HepG2 (cell line): ENCODE results near the gene ZCCHC3. TPM values are rescaled to one million over a fixed set of nuclear protein-coding genes. Genes with fewer than 3 reads are reported as not detected.

ENCODE experiments used
- CCDC6 ChIP-seq: sonication (generic); formaldehyde crosslinking; IDR thresholded peaks from 2 replicates; pipeline ENCODE4 v1.8.1; 2022; ENCODE audit warnings: mild to moderate bottlenecking, missing genetic modification reagents, moderate library complexity
- HMGXB4 ChIP-seq, 2 experiments: sonication (generic) in 1 of 2; formaldehyde crosslinking in 1 of 2; IDR thresholded peaks; 2 replicates each; pipeline versions ENCODE4 v1.4.0 to v1.6.1; 2018 to 2020; ENCODE audit warnings: missing genetic modification reagents in 2 of 2, borderline replicate concordance in 1 of 2, low read depth in 1 of 2, mild to moderate bottlenecking in 1 of 2, missing biosample characterization in 1 of 2
- HOXD1 ChIP-seq: sonication (generic); formaldehyde crosslinking; IDR thresholded peaks from 2 replicates; pipeline ENCODE4 v1.5.0; 2020; ENCODE audit warnings: missing genetic modification reagents
- KDM4B ChIP-seq: sonication (generic); formaldehyde crosslinking; IDR thresholded peaks from 2 replicates; pipeline ENCODE4 v1.4.0; 2020; ENCODE audit warnings: missing genetic modification reagents
- NFKB2 ChIP-seq: sonication (generic); formaldehyde crosslinking; IDR thresholded peaks from 2 replicates; pipeline ENCODE4 v1.4.0; 2020; ENCODE audit warnings: missing genetic modification reagents, borderline replicate concordance
- RFXAP ChIP-seq: sonication (generic); formaldehyde crosslinking; IDR thresholded peaks from 2 replicates; pipeline ENCODE4 v1.4.0; 2020; ENCODE audit warnings: missing genetic modification reagents, borderline replicate concordance
- SAFB2 ChIP-seq: sonication (generic); formaldehyde crosslinking; IDR thresholded peaks from 2 replicates; pipeline ENCODE4 v1.5.1; 2020; ENCODE audit warnings: missing genetic modification reagents, low read depth, mild to moderate bottlenecking, borderline replicate concordance
- SMAD3 ChIP-seq: sonication (generic); formaldehyde crosslinking; IDR thresholded peaks from 2 replicates; pipeline ENCODE4 v1.4.0; 2020; ENCODE audit warnings: missing genetic modification reagents
- SMARCE1 ChIP-seq: fragments of 450-650 bp; IDR thresholded peaks from 2 replicates; pipeline ENCODE4 v1.6.1; 2017; ENCODE audit warnings: borderline replicate concordance
- SP4 ChIP-seq: sonication (generic); formaldehyde crosslinking; IDR thresholded peaks from 2 replicates; pipeline ENCODE4 v1.8.1; 2023; ENCODE audit warnings: mild to moderate bottlenecking, missing genetic modification reagents
- ZNF781 ChIP-seq: sonication (generic); formaldehyde crosslinking; IDR thresholded peaks from 2 replicates; pipeline ENCODE4 v1.5.1; 2020; ENCODE audit warnings: borderline replicate concordance, mild to moderate bottlenecking, missing genetic modification reagents; ENCODE audit errors: not compliant biosample characterization
- polyA plus RNA-seq, 8 experiments: library from polyadenylated mRNA; depleted of rRNA in 3 of 8; stranded (reverse) in 7 of 8; unstranded in 1 of 8; fragments of >200 nt; fragmentation: Illumina TruSeq in 4 of 8; extraction: Trizol in 4 of 8; gene quantifications; 2 replicates each; pipeline versions ENCODE4 v1.2.1 to v1.2.3, GENCODE V29; 2011 to 2016; ENCODE audit warnings: low read depth in 4 of 8, missing spikeins in 1 of 8, mixed read lengths in 1 of 8; ENCODE audit not compliant: insufficient read depth in 1 of 8
- total RNA-seq, 5 experiments: library from RNA; depleted of rRNA; stranded (reverse); fragments of >200 nt; fragmentation: Illumina TruSeq; extraction: Trizol; gene quantifications; 2 replicates each; pipeline ENCODE4 v1.2.3, GENCODE V29; 2016; ENCODE audit warnings: low read depth in 1 of 5
- TF ChIP-seq, protein P1 (sequence below): IDR thresholded peaks from 2 replicates; pipeline ENCODE4 v1.6.1; 2018; ENCODE audit warnings: missing genetic modification reagents
- TF ChIP-seq, protein P2 (sequence below): sonication (generic); formaldehyde crosslinking; IDR thresholded peaks from 2 replicates; pipeline ENCODE4 v1.4.0; 2020; ENCODE audit warnings: missing genetic modification reagents, borderline replicate concordance
- TF ChIP-seq, protein P3 (sequence below): sonication (generic); formaldehyde crosslinking; IDR thresholded peaks from 2 replicates; pipeline ENCODE4 v1.5.0; 2020; ENCODE audit warnings: mild to moderate bottlenecking, missing genetic modification reagents, moderate library complexity
- TF ChIP-seq, protein P4 (sequence below): sonication (generic); formaldehyde crosslinking; IDR thresholded peaks from 2 replicates; pipeline ENCODE4 v1.4.0; 2020; ENCODE audit warnings: missing genetic modification reagents, borderline replicate concordance

The ZCCHC3 gene
- total and polyA plus RNA-seq, 2 of the 13 experiments (the other 11 are each of a cell fraction or from before 2014, with no cell fraction given), result 46.6 to 63.0 TPM

GRCh38 chr20:297098-297924, at the start of gene ZCCHC3 (continued):
- TF ChIP-seq HMGXB4 (CRISPR knock-in tag; IDR thresholded peaks at IDR 0.05; ENCODE audit: borderline replicate concordance in 1 of 2, low read depth in 1 of 2), result peak; percentile 68 to 98; a peak in 3 of 4 replicates
- peak; percentile 97 for TF ChIP-seq ZNF781 (CRISPR knock-in tag)
- TF ChIP-seq NFKB2 (CRISPR knock-in tag), result peak; percentile 99
- peak; percentile 93 for TF ChIP-seq SP4 (CRISPR knock-in tag)
- TF ChIP-seq KDM4B (CRISPR knock-in tag), result peak; percentile 99
- TF ChIP-seq SMAD3, result peak; percentile 98
- TF ChIP-seq SAFB2, result peak; percentile 70; the same call in 1 of the 2 replicates
- TF ChIP-seq, protein P1, sequence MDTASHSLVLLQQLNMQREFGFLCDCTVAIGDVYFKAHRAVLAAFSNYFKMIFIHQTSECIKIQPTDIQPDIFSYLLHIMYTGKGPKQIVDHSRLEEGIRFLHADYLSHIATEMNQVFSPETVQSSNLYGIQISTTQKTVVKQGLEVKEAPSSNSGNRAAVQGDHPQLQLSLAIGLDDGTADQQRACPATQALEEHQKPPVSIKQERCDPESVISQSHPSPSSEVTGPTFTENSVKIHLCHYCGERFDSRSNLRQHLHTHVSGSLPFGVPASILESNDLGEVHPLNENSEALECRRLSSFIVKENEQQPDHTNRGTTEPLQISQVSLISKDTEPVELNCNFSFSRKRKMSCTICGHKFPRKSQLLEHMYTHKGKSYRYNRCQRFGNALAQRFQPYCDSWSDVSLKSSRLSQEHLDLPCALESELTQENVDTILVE (CRISPR knock-in tag), result peak; percentile 99
- TF ChIP-seq, protein P2, sequence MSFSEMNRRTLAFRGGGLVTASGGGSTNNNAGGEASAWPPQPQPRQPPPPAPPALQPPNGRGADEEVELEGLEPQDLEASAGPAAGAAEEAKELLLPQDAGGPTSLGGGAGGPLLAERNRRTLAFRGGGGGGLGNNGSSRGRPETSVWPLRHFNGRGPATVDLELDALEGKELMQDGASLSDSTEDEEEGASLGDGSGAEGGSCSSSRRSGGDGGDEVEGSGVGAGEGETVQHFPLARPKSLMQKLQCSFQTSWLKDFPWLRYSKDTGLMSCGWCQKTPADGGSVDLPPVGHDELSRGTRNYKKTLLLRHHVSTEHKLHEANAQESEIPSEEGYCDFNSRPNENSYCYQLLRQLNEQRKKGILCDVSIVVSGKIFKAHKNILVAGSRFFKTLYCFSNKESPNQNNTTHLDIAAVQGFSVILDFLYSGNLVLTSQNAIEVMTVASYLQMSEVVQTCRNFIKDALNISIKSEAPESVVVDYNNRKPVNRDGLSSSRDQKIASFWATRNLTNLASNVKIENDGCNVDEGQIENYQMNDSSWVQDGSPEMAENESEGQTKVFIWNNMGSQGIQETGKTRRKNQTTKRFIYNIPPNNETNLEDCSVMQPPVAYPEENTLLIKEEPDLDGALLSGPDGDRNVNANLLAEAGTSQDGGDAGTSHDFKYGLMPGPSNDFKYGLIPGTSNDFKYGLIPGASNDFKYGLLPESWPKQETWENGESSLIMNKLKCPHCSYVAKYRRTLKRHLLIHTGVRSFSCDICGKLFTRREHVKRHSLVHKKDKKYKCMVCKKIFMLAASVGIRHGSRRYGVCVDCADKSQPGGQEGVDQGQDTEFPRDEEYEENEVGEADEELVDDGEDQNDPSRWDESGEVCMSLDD (CRISPR knock-in tag), result peak; percentile 96
- no peak for TF ChIP-seq SMARCE1
- TF ChIP-seq, protein P3, sequence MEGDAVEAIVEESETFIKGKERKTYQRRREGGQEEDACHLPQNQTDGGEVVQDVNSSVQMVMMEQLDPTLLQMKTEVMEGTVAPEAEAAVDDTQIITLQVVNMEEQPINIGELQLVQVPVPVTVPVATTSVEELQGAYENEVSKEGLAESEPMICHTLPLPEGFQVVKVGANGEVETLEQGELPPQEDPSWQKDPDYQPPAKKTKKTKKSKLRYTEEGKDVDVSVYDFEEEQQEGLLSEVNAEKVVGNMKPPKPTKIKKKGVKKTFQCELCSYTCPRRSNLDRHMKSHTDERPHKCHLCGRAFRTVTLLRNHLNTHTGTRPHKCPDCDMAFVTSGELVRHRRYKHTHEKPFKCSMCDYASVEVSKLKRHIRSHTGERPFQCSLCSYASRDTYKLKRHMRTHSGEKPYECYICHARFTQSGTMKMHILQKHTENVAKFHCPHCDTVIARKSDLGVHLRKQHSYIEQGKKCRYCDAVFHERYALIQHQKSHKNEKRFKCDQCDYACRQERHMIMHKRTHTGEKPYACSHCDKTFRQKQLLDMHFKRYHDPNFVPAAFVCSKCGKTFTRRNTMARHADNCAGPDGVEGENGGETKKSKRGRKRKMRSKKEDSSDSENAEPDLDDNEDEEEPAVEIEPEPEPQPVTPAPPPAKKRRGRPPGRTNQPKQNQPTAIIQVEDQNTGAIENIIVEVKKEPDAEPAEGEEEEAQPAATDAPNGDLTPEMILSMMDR (CRISPR knock-in tag), result peak; percentile 74
- TF ChIP-seq, protein P4, sequence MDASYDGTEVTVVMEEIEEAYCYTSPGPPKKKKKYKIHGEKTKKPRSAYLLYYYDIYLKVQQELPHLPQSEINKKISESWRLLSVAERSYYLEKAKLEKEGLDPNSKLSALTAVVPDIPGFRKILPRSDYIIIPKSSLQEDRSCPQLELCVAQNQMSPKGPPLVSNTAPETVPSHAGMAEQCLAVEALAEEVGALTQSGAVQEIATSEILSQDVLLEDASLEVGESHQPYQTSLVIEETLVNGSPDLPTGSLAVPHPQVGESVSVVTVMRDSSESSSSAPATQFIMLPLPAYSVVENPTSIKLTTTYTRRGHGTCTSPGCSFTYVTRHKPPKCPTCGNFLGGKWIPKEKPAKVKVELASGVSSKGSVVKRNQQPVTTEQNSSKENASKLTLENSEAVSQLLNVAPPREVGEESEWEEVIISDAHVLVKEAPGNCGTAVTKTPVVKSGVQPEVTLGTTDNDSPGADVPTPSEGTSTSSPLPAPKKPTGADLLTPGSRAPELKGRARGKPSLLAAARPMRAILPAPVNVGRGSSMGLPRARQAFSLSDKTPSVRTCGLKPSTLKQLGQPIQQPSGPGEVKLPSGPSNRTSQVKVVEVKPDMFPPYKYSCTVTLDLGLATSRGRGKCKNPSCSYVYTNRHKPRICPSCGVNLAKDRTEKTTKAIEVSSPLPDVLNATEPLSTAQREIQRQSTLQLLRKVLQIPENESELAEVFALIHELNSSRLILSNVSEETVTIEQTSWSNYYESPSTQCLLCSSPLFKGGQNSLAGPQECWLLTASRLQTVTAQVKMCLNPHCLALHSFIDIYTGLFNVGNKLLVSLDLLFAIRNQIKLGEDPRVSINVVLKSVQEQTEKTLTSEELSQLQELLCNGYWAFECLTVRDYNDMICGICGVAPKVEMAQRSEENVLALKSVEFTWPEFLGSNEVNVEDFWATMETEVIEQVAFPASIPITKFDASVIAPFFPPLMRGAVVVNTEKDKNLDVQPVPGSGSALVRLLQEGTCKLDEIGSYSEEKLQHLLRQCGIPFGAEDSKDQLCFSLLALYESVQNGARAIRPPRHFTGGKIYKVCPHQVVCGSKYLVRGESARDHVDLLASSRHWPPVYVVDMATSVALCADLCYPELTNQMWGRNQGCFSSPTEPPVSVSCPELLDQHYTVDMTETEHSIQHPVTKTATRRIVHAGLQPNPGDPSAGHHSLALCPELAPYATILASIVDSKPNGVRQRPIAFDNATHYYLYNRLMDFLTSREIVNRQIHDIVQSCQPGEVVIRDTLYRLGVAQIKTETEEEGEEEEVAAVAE (CRISPR knock-in tag), result peak; percentile 94
- peak; percentile 94 for TF ChIP-seq HOXD1 (CRISPR knock-in tag)
- peak; percentile 99 for TF ChIP-seq CCDC6
- peak; percentile 98 for TF ChIP-seq RFXAP
